Spinal cord (tissue), 10 donors: ENCODE data around the gene RAB31. TPM values are rescaled to one million over a fixed set of nuclear protein-coding genes. Genes with fewer than 3 reads are reported as not detected.

ENCODE experiments used
- DNase-seq, 6 donors: peaks; one replicate each; pipeline versions ENCODE4 v3.0.0 to v3.0.0-alpha.2; 2013 to 2015; ENCODE audit warnings: low spot score in 6 of 6, low read depth in 4 of 6
- H3K27ac ChIP-seq: one replicate; pipeline ENCODE4 v1.5.1; 2013; ENCODE audit warnings: low read depth, low read length, control low read depth
- H3K27me3 ChIP-seq: one replicate; pipeline ENCODE4 v1.6.1; 2013; ENCODE audit warnings: low read length; ENCODE audit not compliant: control insufficient read depth, insufficient read depth
- H3K36me3 ChIP-seq: one replicate; pipeline ENCODE4 v1.6.1; 2013; ENCODE audit warnings: low read length; ENCODE audit not compliant: control insufficient read depth, insufficient read depth
- H3K4me1 ChIP-seq: one replicate; pipeline ENCODE4 v1.6.1; 2013; ENCODE audit warnings: low read length; ENCODE audit not compliant: control insufficient read depth, insufficient read depth
- H3K4me3 ChIP-seq: one replicate; pipeline ENCODE4 v1.5.1; 2013; ENCODE audit warnings: low read depth, low read length, control low read depth
- H3K9me3 ChIP-seq: one replicate; pipeline ENCODE4 v1.6.1; 2013; ENCODE audit warnings: low read length; ENCODE audit not compliant: control insufficient read depth, insufficient read depth
- WGBS: methylation state at CpG from one replicate; pipeline ENCODE4 v1.1.5; 2013; ENCODE audit warnings: missing lambda C conversion rate; ENCODE audit not compliant: insufficient coverage; 5-methylcytosine and 5-hydroxymethylcytosine counted together
- polyA plus RNA-seq, 2 donors: library from polyadenylated mRNA; unstranded; fragments of 120-200 nt; gene quantifications; one replicate each; pipeline ENCODE4 v1.2.1, GENCODE V29; 2013; ENCODE audit not compliant: insufficient read length in 2 of 2
- total RNA-seq, 2 donors: library from RNA; depleted of rRNA in 1 of 2; stranded (reverse); fragments of 120-200 nt in 1 of 2; fragments of >200 nt in 1 of 2; gene quantifications; one replicate each; pipeline versions ENCODE4 v1.2.3 to v1.2.4, GENCODE V29; 2013 to 2014
- donor health status: healthy.

The RAB31 gene
- total and polyA plus RNA-seq, 4 donors, result 59.0 to 172 (median 95.9) TPM

DNA sequence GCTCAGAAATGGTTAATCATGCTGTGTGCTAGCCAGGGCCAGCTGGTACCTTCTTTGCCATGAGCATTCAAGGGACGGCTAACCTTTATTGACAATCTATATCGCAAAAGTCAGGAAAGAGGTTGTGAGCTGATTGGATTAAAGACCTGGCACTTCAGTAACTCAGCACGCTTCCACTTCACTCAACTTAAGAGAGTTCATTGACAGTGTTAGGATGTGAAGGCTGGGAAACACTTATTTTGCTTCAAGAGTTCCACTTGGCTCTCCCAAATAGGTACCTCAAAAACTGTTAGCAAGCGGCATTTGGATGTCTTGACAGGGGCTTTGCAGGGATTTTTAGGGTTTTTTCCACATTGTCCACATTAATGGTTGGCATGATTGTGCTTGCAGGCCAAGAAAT, 152.6 kb downstream of the RAB31 start:
- Histone ChIP-seq H3K4me1 (peaks cover 4% of the 10 kb centered on the region), H3K4me3 (no peak overlapping the region), H3K9me3 (peaks cover 4% of the 10 kb centered on the region), H3K27ac (no peak overlapping the region), H3K36me3 (peaks cover 3% of the 10 kb centered on the region), H3K27me3 (no peaks in the 10 kb centered on the region)
- no peak for DNase-seq
- WGBS, result no CpG with 5 or more reads among the region's 4 CpGs

DNA sequence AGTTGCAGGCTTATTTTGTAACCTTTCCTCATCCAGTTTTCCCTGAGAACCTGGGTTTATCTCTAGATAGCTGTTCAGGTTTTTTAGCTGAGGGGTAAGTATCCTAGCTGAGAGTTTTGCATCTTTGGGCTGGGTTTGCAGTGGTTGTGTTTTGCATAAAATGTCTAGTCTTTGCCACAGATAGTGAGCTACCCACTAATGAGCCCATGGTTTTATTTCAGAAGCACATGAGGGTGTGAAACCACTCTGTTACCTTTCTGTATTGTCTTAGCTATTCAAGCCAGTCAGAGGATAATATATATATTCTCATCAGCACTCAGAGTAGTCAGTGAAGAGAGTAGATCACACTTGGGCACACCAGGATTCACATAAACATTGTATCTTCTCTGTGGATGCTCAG, 153.1 kb downstream of the RAB31 start:
- H3K9me3 ChIP-seq, result peaks cover 4% of the 10 kb centered on the region
- peaks cover 3% of the 10 kb centered on the region for H3K4me1 ChIP-seq
- H3K36me3 ChIP-seq, result peaks cover 3% of the 10 kb centered on the region
- no peak overlapping the region for H3K27ac ChIP-seq
- no peak overlapping the region for H3K4me3 ChIP-seq
- DNase-seq, result no peak
- H3K27me3 ChIP-seq, result no peaks in the 10 kb centered on the region

DNA sequence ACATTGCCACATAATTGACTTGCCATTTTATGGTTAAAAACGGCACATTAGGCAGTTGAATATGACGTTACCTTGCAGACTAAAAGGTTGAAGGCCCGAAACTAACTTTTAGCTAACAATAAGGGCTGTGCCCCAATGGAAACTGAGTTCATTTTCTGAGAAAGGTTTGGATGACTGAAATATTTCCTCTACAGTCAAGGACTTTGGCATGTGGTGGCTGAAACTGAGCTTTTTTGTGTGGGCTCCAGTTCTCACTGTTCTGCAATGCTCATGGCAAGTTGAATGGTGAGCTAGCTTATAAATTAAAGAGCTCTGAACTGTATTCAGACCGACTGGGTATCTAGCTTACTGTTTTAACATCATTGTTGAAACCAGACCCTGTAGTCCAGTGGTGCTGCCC, 153.8 kb downstream of the RAB31 start:
- no peak for DNase-seq
- Histone ChIP-seq H3K9me3 (peaks cover 4% of the 10 kb centered on the region), H3K27me3 (no peaks in the 10 kb centered on the region), H3K27ac (peak overlapping the region; percentile 47), H3K36me3 (peaks cover 3% of the 10 kb centered on the region), H3K4me1 (peaks cover 3% of the 10 kb centered on the region), H3K4me3 (no peak overlapping the region)
- 54% methylated on average over 4 of the region's 4 CpGs for WGBS

DNA sequence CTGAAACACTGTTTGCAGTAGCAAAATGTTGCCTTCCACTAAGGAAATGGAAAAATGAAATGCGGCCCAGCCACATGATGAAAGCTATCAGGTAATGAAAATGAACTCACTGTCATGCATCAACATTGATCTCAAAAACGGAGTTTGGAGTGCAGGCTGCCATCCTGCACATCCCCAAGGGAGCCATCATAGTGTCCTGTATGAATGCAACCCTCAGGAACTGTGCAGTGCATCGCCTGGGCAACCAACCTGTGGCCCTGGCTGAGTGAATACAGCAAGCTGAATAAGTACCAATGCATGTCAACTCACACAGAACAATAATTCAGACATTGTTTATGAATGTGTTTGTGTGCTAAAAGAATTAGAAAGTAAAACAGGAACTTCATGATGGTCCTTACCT, 154.6 kb downstream of the RAB31 start:
- H3K4me3 ChIP-seq, result no peak overlapping the region
- H3K36me3 ChIP-seq, result peaks cover 3% of the 10 kb centered on the region
- H3K27ac ChIP-seq, result no peak overlapping the region
- DNase-seq, result peak in 1 of 6 donors; percentile 61
- WGBS, result 54% methylated on average over 2 of the region's 3 CpGs
- H3K27me3 ChIP-seq, result no peaks in the 10 kb centered on the region
- H3K4me1 ChIP-seq, result peaks cover 3% of the 10 kb centered on the region
- H3K9me3 ChIP-seq, result peaks cover 4% of the 10 kb centered on the region

DNA sequence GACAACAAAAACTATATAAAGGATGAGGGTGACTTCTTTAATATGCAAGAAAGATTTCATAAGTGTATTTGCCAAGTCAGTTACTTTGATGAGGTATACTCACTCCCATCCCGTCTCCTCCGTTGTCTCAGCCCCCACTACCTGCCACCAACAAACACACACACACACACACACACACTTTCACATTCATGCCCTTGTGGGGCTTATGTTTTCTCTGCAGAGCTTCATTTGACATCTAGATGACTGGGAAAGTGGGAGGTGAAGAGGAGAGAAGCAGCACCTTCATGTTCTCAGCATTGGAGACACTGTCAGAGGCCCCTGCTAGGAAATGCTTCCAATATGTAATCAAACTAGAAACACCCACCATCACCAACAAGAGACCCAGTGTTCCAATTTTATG, 155.2 kb downstream of the RAB31 start:
- WGBS, result no CpG with 5 or more reads among the region's 2 CpGs
- peaks cover 3% of the 10 kb centered on the region for H3K36me3 ChIP-seq
- peaks cover 3% of the 10 kb centered on the region for H3K4me1 ChIP-seq
- DNase-seq, result no peak
- peaks cover 4% of the 10 kb centered on the region for H3K9me3 ChIP-seq
- H3K4me3 ChIP-seq, result no peak overlapping the region
- no peak overlapping the region for H3K27ac ChIP-seq
- H3K27me3 ChIP-seq, result no peaks in the 10 kb centered on the region

DNA sequence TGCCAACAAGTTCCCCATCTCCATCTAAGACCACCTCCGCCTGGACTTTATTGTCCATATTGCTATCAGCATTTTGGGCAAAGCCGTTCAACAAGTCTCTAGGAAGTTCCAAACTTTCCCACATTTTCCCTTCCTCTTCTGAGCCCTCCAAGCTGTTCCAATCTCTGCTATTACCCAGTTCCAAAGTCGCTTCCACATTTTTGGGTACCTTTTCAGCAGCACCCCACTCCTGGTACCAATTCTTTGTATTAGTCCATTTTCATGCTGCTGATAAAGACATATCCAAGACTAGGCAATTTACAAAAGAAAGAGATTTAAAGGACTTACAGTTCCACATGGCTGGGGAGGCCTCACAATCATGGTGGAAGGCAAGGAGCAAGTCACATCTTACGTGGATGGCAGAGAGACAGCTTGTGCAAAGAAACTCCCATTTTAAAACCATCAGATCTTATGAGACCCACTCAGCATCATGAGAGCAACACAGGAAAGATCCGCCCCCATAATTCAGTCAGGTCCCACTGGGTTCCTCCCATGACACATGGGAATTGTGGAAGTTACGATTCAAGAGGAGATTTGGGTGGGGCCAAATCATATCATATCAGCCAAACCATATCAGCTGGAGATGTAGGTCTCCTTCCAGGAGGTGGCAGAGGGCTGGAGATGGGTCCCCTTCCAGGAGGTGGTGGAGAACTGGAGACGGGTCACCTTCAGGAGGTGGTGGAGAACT, 157.8 kb downstream of the RAB31 start:
- H3K27ac ChIP-seq, result no peak overlapping the region
- H3K4me1 ChIP-seq, result peaks cover 6% of the 10 kb centered on the region
- no peak for DNase-seq
- H3K9me3 ChIP-seq, result peaks cover 4% of the 10 kb centered on the region
- no peaks in the 10 kb centered on the region for H3K36me3 ChIP-seq
- H3K27me3 ChIP-seq, result no peaks in the 10 kb centered on the region
- 93% methylated on average over 5 of the region's 7 CpGs for WGBS
- H3K4me3 ChIP-seq, result no peak overlapping the region

DNA sequence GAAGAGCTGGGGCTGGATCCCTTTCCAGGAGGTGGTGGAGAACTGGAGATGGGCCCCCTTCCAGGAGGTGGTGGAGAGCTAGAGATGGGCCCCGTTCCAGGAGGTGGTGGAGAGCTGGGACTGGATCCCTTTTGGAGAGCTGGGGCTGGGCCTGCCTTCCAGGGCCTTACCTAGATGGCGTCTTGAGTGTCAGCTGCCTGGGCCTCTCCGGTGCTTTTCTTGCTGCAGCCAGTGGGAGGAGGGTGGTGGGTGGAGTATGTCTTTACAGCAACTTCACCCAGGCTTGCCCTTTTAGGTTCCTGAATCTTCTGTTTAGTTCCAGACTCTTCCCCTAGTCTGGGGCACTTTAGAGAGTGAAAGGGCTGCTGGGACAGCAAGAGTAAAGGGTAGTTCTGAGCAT, 158.5 kb downstream of the RAB31 start:
- WGBS, result 85% methylated on average over 2 of the region's 3 CpGs
- peaks cover 6% of the 10 kb centered on the region for H3K4me1 ChIP-seq
- H3K27ac ChIP-seq, result no peak overlapping the region
- no peak overlapping the region for H3K4me3 ChIP-seq
- H3K9me3 ChIP-seq, result peaks cover 4% of the 10 kb centered on the region
- no peaks in the 10 kb centered on the region for H3K27me3 ChIP-seq
- no peak for DNase-seq
- no peaks in the 10 kb centered on the region for H3K36me3 ChIP-seq

DNA sequence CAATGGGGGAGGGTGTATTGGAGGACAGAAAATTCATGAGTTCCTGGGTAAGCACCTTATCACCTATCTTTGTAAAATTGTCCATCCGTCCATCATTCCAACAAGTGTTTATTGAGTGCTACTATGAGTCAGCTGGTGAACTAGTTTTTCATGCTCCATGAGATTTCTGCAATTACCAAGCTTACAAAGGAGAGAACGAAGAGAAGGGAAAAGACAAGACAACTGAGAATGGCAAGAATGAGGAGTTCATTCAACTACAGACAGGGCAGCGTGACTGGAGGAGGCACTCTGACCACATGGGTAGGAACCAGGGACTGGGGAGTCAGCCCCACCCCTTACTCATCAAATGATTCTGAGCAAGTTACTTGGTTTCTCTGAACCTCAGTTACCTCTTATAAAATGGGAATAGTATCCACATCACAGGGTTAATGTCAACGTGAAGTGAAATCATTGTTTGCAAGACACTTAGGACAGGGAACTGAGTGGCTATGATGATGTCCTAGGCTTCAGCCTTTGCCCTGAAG, 159.0 kb downstream of the RAB31 start:
- H3K9me3 ChIP-seq, result peaks cover 4% of the 10 kb centered on the region
- H3K27me3 ChIP-seq, result no peaks in the 10 kb centered on the region
- no peak overlapping the region for H3K27ac ChIP-seq
- H3K4me3 ChIP-seq, result no peak overlapping the region
- no peak for DNase-seq
- H3K4me1 ChIP-seq, result peaks cover 6% of the 10 kb centered on the region
- no peaks in the 10 kb centered on the region for H3K36me3 ChIP-seq
- WGBS, result no CpG with 5 or more reads among the region's 4 CpGs

DNA sequence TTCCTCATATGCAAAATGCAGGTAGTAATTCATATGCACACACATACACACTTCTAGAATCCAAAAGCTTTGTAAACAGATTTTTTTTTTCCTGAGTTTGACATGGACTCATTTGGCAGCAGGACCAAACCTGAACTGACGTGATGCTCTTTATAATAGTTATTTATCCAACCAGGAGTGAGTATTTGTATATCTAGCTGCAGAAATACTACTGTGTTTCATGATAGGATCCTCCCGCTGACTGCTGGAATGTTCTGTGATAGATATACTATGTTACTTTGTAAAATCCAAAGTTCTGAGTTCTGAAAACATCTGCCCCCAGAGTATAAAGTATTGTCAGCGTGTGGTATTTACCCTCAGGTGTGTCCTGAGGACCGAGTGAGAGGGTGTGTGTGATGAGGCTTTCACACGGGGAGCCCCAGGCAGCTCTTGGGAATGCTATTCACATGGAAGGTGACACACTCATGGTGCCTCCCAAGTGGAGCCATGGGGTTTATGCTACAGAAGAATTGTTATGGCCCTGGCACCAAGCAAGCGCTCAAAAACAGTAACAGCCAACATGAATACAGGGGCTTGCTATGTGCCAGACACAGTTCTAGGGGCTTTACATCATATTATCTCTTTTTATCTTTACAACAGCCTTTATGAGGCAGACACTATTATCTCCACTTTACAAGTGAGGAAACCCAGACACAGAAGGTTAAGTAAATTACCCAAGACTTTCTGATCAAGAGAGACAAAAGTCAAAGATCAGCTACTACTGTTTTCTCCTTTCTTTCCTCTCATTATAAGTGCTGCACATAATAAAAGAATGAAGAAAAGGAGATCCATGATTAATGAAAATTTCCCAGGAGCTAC, 161.0 kb downstream of the RAB31 start:
- 69% methylated on average over 4 of the region's 6 CpGs for WGBS
- peaks cover 3% of the 10 kb centered on the region for H3K4me1 ChIP-seq
- H3K4me3 ChIP-seq, result no peak overlapping the region

More for the DNA sequence above, 161.0 kb downstream of the RAB31 start:
- H3K27ac ChIP-seq, result no peak overlapping the region
- DNase-seq, result no peak
- H3K36me3 ChIP-seq, result no peaks in the 10 kb centered on the region
- H3K9me3 ChIP-seq, result peaks cover 4% of the 10 kb centered on the region
- H3K27me3 ChIP-seq, result no peaks in the 10 kb centered on the region
